ENCODE results near the gene KMT5C. TPM values are rescaled to one million over a fixed set of nuclear protein-coding genes. Genes with fewer than 3 reads are reported as not detected.
A peak's percentile ranks its signal among the peaks of the same experiment; 100 is the strongest.

KMT5C gene
- total and polyA plus RNA-seq, 2 experiments from 2014 or later = 14.2 to 34.3 TPM

DNA sequence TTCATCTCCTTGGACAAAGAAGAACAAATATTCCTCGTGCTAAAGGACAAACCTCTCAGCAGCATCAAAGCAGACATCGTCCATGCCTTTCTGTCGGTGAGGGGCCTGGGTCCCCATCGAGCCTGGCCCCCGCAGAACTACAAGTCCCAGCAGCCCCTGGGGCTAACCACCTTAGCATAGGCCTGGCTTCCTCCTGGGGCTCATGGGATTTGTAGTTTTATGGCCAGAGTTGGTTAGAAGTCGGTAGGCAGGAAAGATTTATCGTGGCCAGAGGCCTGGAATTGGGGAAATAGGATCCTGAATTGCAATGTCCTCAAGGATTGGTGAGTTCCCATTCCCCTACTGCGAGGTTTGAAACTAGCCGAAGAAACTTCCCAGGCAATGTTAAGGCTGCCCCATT, 34.2 kb upstream of the KMT5C start:
- Histone ChIP-seq H3K79me2 (replicated peaks; ENCODE audit: insufficient read depth) (no peaks in the 10 kb centered on the region), H3K27ac (ENCODE audit: low read depth) (no peak overlapping the region), H3F3A (replicated peaks; ENCODE audit: low read depth) (peaks cover 20% of the 10 kb centered on the region), H2AFZ (no peak overlapping the region), H4K20me1 (replicated peaks; ENCODE audit: insufficient read depth) (no peaks in the 10 kb centered on the region; the same call in 1 of the 2 replicates), H3K9me2 (ENCODE audit: insufficient read depth) (no peaks in the 10 kb centered on the region), H3K27me3 (ENCODE audit: insufficient read depth) (no peaks in the 10 kb centered on the region), H3K4me3 (no peak overlapping the region), H3K4me1 (ENCODE audit: insufficient read depth) (peaks cover 10% of the 10 kb centered on the region), H3K36me3 (ENCODE audit: insufficient read depth) (peaks cover 11% of the 10 kb centered on the region), H3K4me2 (no peak overlapping the region)
- TF ChIP-seq JUNB (IDR thresholded peaks at IDR 0.05; ENCODE audit: unreplicated experiment) (no peak), EZH2 (IDR thresholded peaks at IDR 0.05; ENCODE audit: low read depth, unreplicated experiment) (no peak)
- TF ChIP-seq, protein P1, sequence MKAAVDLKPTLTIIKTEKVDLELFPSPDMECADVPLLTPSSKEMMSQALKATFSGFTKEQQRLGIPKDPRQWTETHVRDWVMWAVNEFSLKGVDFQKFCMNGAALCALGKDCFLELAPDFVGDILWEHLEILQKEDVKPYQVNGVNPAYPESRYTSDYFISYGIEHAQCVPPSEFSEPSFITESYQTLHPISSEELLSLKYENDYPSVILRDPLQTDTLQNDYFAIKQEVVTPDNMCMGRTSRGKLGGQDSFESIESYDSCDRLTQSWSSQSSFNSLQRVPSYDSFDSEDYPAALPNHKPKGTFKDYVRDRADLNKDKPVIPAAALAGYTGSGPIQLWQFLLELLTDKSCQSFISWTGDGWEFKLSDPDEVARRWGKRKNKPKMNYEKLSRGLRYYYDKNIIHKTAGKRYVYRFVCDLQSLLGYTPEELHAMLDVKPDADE (IDR thresholded peaks at IDR 0.05) = peak; percentile 98
- ATAC-seq = peak; percentile 67
- peaks cover 63% of the 10 kb centered on the region for H3K36me3 Mint-ChIP-seq (ENCODE audit: low read depth)
- H3K4me3 Mint-ChIP-seq = no peak overlapping the region; the same call in 2 of the 3 replicates
- peak; percentile 88 for DNase-seq (ENCODE audit: low spot score)
- H3K4me1 Mint-ChIP-seq = peaks cover 20% of the 10 kb centered on the region
- peaks cover 18% of the 10 kb centered on the region for H3K27me3 Mint-ChIP-seq (ENCODE audit: insufficient read depth, low read depth, poor library complexity)
- H3K27ac Mint-ChIP-seq = no peak overlapping the region
- H3K9me3 Mint-ChIP-seq = no peaks in the 10 kb centered on the region; the same call in 2 of the 3 replicates

- Mint-ChIP-seq H3K9me3 (no peaks in the 10 kb centered on the region; the same call in 2 of the 3 replicates), H3K27ac (no peak overlapping the region), H3K27me3 (ENCODE audit: insufficient read depth, low read depth, poor library complexity) (peaks cover 16% of the 10 kb centered on the region), H3K4me1 (peaks cover 17% of the 10 kb centered on the region), H3K4me3 (no peak overlapping the region; the same call in 2 of the 3 replicates), H3K36me3 (ENCODE audit: low read depth) (peaks cover 59% of the 10 kb centered on the region)
- Histone ChIP-seq H2AFZ (no peak overlapping the region), H3K9me2 (ENCODE audit: insufficient read depth) (no peaks in the 10 kb centered on the region), H3K4me3 (no peak overlapping the region), H3K79me2 (replicated peaks; ENCODE audit: insufficient read depth) (no peaks in the 10 kb centered on the region), H3K4me2 (no peak overlapping the region), H3K27ac (ENCODE audit: low read depth) (no peak overlapping the region), H3K36me3 (ENCODE audit: insufficient read depth) (peaks cover 11% of the 10 kb centered on the region), H4K20me1 (replicated peaks; ENCODE audit: insufficient read depth) (no peaks in the 10 kb centered on the region; the same call in 1 of the 2 replicates), H3K27me3 (ENCODE audit: insufficient read depth) (no peaks in the 10 kb centered on the region), H3K4me1 (ENCODE audit: insufficient read depth) (peaks cover 10% of the 10 kb centered on the region), H3F3A (replicated peaks; ENCODE audit: low read depth) (peaks cover 20% of the 10 kb centered on the region)
- ATAC-seq (no peak), DNase-seq (ENCODE audit: low spot score) (peak; percentile 46)
- TF ChIP-seq EZH2phosphoT487 (IDR thresholded peaks at IDR 0.05; ENCODE audit: unreplicated experiment) = no peak
- no peak for TF ChIP-seq CREB1 (CRISPR knock-in tag; IDR thresholded peaks at IDR 0.05; ENCODE audit: low read depth)
- no peak for TF ChIP-seq EZH2 (IDR thresholded peaks at IDR 0.05; ENCODE audit: low read depth, unreplicated experiment)
- no peak for TF ChIP-seq ZNF114 (CRISPR knock-in tag; IDR thresholded peaks at IDR 0.05)
- TF ChIP-seq CTCF (conservative IDR thresholded peaks at IDR 0.05; ENCODE audit: low read depth in 2 of 2) = no peak
- no peak for TF ChIP-seq NANOG (IDR thresholded peaks at IDR 0.05; ENCODE audit: borderline replicate concordance)
- TF ChIP-seq JUNB (IDR thresholded peaks at IDR 0.05; ENCODE audit: unreplicated experiment) = no peak
- TF ChIP-seq, protein P1 (IDR thresholded peaks at IDR 0.05) = no peak
- no peak for TF ChIP-seq STAT1 (IDR thresholded peaks at IDR 0.05; ENCODE audit: unreplicated experiment)
These were observed 33.6 kb upstream of the KMT5C start for GRCh38 chr19:55305983-55306562.

Measured in GM23338 (cell line).